GM18951 (cell line): ENCODE measurements around the gene LCK.
A peak's percentile ranks its signal among the peaks of the same experiment; 100 is the strongest.

Experiments
- POLR2A ChIP-seq: IDR thresholded peaks from 4 replicates; pipeline ENCODE4 v1.6.1; 2011; ENCODE audit warnings: mild to moderate bottlenecking; ENCODE audit not compliant: insufficient read length, insufficient read depth; ENCODE audit errors: extremely low read depth
- in situ Hi-C: fragments of 300-500 bp; cut with MboI; formaldehyde crosslinking; loops from one replicate; pipeline ENCODE4 v1.12.0; 2022; ENCODE audit warnings: low sequenced_read_pairs, mixed read lengths, inconsistent platforms; ENCODE audit not compliant: unreplicated experiment

LCK gene

DNA sequence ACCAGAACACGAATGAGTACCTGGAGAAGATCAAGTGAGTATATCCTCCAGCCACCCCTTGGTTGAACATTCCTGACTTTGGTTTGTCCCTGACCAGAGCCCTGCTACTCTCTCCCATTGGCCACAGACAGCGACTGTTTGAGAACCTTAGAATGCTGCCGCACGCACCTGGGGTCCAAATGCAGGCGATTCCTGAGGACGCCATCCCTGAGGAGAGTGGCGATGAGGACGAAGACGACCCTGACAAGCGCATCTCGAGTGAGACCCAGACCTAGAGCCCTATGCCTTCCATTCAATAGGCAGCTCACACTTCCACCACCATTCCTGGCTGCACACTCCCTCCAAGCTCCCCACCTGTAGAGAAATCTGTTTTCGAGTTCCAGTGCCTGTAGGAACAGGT, 80.5 kb downstream of the LCK start:
- in situ Hi-C loops: no loop called here
- TF ChIP-seq POLR2A: peak; percentile 5

DNA sequence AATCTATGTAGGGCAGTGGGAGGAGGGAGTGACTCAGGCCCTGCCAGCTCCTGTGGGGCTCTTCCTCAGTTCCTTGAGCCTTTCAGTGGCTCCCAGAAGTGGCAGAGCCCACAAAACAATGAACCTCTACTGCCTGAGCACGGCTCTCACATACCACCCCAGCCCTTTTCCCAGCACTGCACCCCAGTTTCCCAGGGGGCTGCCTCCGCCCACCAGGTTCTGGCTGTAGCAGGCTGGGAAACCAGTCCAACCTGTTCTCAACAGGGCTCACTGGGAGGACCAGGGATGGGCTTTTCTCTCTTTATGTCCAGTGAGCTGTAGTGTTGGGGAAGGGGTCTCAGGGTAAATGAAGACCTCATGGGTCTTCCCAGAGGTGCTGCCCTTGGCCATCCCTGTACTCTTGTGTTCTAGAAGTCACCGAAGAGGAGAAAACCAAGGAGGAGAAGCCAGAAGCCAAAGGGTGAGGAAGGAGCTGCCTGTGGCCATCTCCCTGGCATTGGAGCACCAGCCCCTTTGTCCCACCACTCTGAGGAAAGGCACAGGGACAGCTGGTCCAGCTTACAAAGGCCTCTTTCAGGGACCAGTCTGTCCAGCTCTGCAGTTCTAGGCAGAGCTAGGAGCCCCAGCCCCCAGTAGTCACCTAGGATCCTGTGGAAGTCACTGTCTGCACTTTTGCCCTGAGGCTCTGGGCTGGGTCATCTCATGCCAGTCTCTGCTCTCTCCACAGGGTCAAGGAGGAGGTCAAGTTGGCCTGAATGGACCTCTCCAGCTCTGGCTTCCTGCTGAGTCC, 81.4 kb downstream of the LCK start:
- in situ Hi-C loops: no loop called here
- peak; percentile 18 for TF ChIP-seq POLR2A

- in situ Hi-C loops: no loop called here
- TF ChIP-seq POLR2A: peak; percentile 38
Measured at GRCh38 chr1:32333251-32333963, 82.3 kb downstream of the LCK start.

- in situ Hi-C loops: no loop called here
Measured at GRCh38 chr1:32334274-32334861, 83.3 kb downstream of the LCK start.

GRCh38 chr1:32334864-32335534, 83.9 kb downstream of the LCK start:
- TF ChIP-seq POLR2A: peak; percentile 10
- in situ Hi-C loops: no loop called here

More at GRCh38 chr1:32334274-32334861, 83.3 kb downstream of the LCK start:
- peak; percentile 35 for TF ChIP-seq POLR2A

DNA sequence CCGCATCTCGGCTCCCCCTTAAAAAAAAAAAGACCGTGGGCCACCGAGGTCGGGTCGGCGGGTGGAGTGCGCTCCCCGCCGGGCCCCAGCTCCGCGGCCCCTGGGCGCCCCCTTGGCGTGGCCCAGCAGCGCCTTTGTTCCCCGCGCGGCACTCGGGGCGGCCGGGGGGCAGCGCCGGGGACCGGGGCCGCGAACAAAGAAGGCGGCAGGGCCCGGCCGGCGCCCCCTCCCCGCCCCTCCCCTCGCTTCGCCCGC, 84.4 kb downstream of the LCK start:
- no peak for TF ChIP-seq POLR2A
- in situ Hi-C loops: no loop called here
